Stimulated activated CD8-positive, alpha-beta memory T cell treated with anti-CD3 and anti-CD28 coated beads, Interleukin-12 subunit alpha, Interleukin-12 subunit beta, amount 100 ng/mL, for 24 hours (primary cell): ENCODE measurements around the gene ATP6V0D1.

Source experiments
- DNase-seq: peaks from one replicate; pipeline ENCODE4 v3.0.0-alpha.2; 2020; ENCODE audit errors: extremely low read depth

Gene ATP6V0D1

GRCh38 chr16:67393111-67393787 is 87.7 kb downstream of the ATP6V0D1 start, which contains the start of gene TPPP3:
Gene TPPP3 (minus strand): TSS chr16:67393498. CDS start chr16:67391111, 2,387 bp downstream.
- DNase-seq: no peak

- no peak for DNase-seq
These were observed 88.5 kb downstream of the ATP6V0D1 start for GRCh38 chr16:67392301-67393059.

GRCh38 chr16:67391424-67392300 is 89.3 kb downstream of the ATP6V0D1 start:
- no peak for DNase-seq

- DNase-seq: no peak
These were observed 90.0 kb downstream of the ATP6V0D1 start for GRCh38 chr16:67390816-67391423.

- DNase-seq: no peak
These were observed 90.8 kb downstream of the ATP6V0D1 start for GRCh38 chr16:67389911-67390815.

GRCh38 chr16:67388591-67388990 is 92.4 kb downstream of the ATP6V0D1 start:
- DNase-seq: no peak

GRCh38 chr16:67388191-67388590 is 92.8 kb downstream of the ATP6V0D1 start:
- no peak for DNase-seq
